ENCODE results near the gene PCNA. TPM values are rescaled to one million over a fixed set of nuclear protein-coding genes. Genes with fewer than 3 reads are reported as not detected.

PCNA gene
- total and polyA plus RNA-seq, 10 of the 15 experiments (the other 5 are each of a cell fraction or from before 2014, with no cell fraction given), result 389 to 694 (median 540) TPM

DNA sequence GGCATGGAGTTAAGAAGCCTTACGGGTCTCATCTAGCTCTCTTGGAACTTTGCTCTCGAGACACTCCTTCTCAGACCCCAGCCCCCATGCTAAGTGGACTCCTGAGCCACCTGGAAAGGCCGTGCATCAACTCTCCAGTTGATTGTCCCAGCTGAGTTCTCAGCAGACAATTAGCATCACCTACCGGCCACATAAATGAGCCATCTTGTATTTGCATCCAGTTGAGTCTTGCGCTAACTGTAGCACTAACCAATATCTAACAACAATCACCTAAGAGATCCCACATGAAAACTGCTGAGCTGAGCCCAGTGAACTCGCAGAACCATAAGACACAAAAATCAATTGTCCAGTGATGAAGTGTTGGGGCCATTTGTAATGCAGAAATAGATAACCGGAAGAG lies 49.7 kb downstream of the PCNA start:
- ChIA-PET CTCF (no interaction called here), RAD21 (ENCODE audit: unreplicated experiment) (interaction anchor here (0.6 to 2.3 kb wide), 3 partner anchors 12 to 34 kb away, joined by 3 to 8 read pairs (median 4); no protein-coding TSS in a partner anchor), SMC1A (ENCODE audit: uncharacterized antibody, unreplicated experiment) (interaction anchor here (1.5 to 7.9 kb wide), 3 partner anchors 9 to 31 kb away, joined by 8 to 65 read pairs (median 12); no protein-coding TSS in a partner anchor), POLR2A (interaction anchor here (0.6 to 0.9 kb wide), 2 partner anchors 31 to 45 kb away, joined by 3 to 6 read pairs; no protein-coding TSS in a partner anchor)
- Histone ChIP-seq H3K36me3 (ENCODE audit: control insufficient read depth in 2 of 2, insufficient read depth in 2 of 2, low read length in 1 of 2) (no peaks in the 10 kb centered on the region), H3K9ac (ENCODE audit: control insufficient read depth, insufficient read depth, low read length) (no peak overlapping the region), H3K4me2 (ENCODE audit: control insufficient read depth, insufficient read depth) (no peak overlapping the region), H4K20me1 (ENCODE audit: control insufficient read depth, insufficient read depth) (no peaks in the 10 kb centered on the region), H3K4me3 (no peak overlapping the region), H2AFZ (ENCODE audit: control insufficient read depth, low read depth, low read length) (no peak overlapping the region), H3K9me3 (replicated peaks; ENCODE audit: control insufficient read depth, insufficient read depth, low read length) (no peaks in the 10 kb centered on the region; the same call in 2 of the 3 replicates), H3K27me3 (replicated peaks in 1 of 2; ENCODE audit: control insufficient read depth in 2 of 2, insufficient read depth in 2 of 2, low read length in 1 of 2) (no peaks in the 10 kb centered on the region; a peak in 1 of 4 replicates), H3K27ac (ENCODE audit: control insufficient read depth, insufficient read depth) (no peak overlapping the region), H3K79me2 (ENCODE audit: control insufficient read depth, insufficient read depth, low read length) (no peaks in the 10 kb centered on the region), H3K4me1 (ENCODE audit: control insufficient read depth, insufficient read depth, low read length) (peaks cover 15% of the 10 kb centered on the region)
- TF ChIP-seq MEF2B (IDR thresholded peaks at IDR 0.05; ENCODE audit: partially characterized antibody, poor library complexity, severe bottlenecking) (no peak), HCFC1 (IDR thresholded peaks at IDR 0.05; ENCODE audit: low read length) (no peak), CBX5 (IDR thresholded peaks at IDR 0.05; ENCODE audit: low read depth) (no peak), NR2F1 (conservative IDR thresholded peaks at IDR 0.05) (no peak), RELA (IDR thresholded peaks at IDR 0.05; ENCODE audit: borderline replicate concordance, partially characterized antibody) (no peak), RAD21 (IDR thresholded peaks at IDR 0.05; ENCODE audit: insufficient read depth, low read depth, low read length) (no peak), POU2F2 (IDR thresholded peaks at IDR 0.05; ENCODE audit: borderline replicate concordance, low read depth, low read length) (no peak), POLR2AphosphoS2 (IDR thresholded peaks at IDR 0.05; ENCODE audit: low read depth, low read length) (no peak), STAT1 (conservative IDR thresholded peaks at IDR 0.05) (no peak), RBBP5 (conservative IDR thresholded peaks at IDR 0.05) (no peak), IKZF1 (conservative IDR thresholded peaks at IDR 0.05) (no peak), TCF7 (IDR thresholded peaks at IDR 0.05; ENCODE audit: borderline replicate concordance) (no peak), NFIC (IDR thresholded peaks at IDR 0.05; ENCODE audit: low read depth, low read length) (no peak), KLF5 (IDR thresholded peaks at IDR 0.05; ENCODE audit: partially characterized antibody) (no peak)
- TF ChIP-seq, protein P1, sequence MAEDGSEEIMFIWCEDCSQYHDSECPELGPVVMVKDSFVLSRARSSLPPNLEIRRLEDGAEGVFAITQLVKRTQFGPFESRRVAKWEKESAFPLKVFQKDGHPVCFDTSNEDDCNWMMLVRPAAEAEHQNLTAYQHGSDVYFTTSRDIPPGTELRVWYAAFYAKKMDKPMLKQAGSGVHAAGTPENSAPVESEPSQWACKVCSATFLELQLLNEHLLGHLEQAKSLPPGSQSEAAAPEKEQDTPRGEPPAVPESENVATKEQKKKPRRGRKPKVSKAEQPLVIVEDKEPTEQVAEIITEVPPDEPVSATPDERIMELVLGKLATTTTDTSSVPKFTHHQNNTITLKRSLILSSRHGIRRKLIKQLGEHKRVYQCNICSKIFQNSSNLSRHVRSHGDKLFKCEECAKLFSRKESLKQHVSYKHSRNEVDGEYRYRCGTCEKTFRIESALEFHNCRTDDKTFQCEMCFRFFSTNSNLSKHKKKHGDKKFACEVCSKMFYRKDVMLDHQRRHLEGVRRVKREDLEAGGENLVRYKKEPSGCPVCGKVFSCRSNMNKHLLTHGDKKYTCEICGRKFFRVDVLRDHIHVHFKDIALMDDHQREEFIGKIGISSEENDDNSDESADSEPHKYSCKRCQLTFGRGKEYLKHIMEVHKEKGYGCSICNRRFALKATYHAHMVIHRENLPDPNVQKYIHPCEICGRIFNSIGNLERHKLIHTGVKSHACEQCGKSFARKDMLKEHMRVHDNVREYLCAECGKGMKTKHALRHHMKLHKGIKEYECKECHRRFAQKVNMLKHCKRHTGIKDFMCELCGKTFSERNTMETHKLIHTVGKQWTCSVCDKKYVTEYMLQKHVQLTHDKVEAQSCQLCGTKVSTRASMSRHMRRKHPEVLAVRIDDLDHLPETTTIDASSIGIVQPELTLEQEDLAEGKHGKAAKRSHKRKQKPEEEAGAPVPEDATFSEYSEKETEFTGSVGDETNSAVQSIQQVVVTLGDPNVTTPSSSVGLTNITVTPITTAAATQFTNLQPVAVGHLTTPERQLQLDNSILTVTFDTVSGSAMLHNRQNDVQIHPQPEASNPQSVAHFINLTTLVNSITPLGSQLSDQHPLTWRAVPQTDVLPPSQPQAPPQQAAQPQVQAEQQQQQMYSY (CRISPR knock-in tag; IDR thresholded peaks at IDR 0.05), result no peak
- TF ChIP-seq, protein P2, sequence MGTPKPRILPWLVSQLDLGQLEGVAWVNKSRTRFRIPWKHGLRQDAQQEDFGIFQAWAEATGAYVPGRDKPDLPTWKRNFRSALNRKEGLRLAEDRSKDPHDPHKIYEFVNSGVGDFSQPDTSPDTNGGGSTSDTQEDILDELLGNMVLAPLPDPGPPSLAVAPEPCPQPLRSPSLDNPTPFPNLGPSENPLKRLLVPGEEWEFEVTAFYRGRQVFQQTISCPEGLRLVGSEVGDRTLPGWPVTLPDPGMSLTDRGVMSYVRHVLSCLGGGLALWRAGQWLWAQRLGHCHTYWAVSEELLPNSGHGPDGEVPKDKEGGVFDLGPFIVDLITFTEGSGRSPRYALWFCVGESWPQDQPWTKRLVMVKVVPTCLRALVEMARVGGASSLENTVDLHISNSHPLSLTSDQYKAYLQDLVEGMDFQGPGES (IDR thresholded peaks at IDR 0.05), result no peak
- ATAC-seq (no peak), DNase-seq (ENCODE audit: low read depth, low spot score) (no peak), FAIRE-seq (no peak)
- no TSS peak for BruUV-seq (replicated peaks)
- 86% methylated on average over 7 of the region's 7 CpGs for WGBS (ENCODE audit: insufficient coverage, insufficient replicate concordance, low lambda C conversion rate, missing lambda C conversion rate)
- intact Hi-C loops (cut with micrococcal nuclease; ENCODE audit: unreplicated experiment) (no loop called here), in situ Hi-C loops (cut with MboI) (no loop called here)
